ENCODE measurements around the gene RNF2.

The RNF2 gene

DNA sequence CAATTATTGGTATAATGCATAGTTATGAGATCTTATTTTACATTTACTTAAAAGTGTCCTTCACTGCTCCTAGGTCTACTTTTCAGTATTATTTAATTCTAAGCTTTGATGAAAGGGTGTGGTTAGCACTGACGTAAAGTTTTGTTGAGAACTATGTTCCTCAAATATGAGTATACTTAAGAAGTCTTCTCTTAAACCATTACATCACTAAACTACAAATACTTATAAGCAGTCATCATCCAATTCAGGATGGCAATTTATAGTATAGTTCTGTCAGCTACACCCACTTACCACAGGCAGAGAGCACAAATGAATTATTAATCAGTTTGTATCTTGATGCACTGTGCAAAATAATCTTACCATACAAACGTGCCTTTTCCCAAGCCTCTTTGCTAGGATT is 84.3 kb downstream of the RNF2 start:
- H3K27me3 ChIP-seq (ENCODE audit: insufficient read depth, low read depth, severe bottlenecking), result no peaks in the 10 kb centered on the region
- H3K27ac ChIP-seq, result no peak overlapping the region
- no peak for DNase-seq
- no peaks in the 10 kb centered on the region for H3K9me3 ChIP-seq (ENCODE audit: severe bottlenecking)
- no peak overlapping the region for H3K4me3 ChIP-seq (ENCODE audit: low read depth, low read length)
- TF ChIP-seq, protein P1, sequence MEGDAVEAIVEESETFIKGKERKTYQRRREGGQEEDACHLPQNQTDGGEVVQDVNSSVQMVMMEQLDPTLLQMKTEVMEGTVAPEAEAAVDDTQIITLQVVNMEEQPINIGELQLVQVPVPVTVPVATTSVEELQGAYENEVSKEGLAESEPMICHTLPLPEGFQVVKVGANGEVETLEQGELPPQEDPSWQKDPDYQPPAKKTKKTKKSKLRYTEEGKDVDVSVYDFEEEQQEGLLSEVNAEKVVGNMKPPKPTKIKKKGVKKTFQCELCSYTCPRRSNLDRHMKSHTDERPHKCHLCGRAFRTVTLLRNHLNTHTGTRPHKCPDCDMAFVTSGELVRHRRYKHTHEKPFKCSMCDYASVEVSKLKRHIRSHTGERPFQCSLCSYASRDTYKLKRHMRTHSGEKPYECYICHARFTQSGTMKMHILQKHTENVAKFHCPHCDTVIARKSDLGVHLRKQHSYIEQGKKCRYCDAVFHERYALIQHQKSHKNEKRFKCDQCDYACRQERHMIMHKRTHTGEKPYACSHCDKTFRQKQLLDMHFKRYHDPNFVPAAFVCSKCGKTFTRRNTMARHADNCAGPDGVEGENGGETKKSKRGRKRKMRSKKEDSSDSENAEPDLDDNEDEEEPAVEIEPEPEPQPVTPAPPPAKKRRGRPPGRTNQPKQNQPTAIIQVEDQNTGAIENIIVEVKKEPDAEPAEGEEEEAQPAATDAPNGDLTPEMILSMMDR (IDR thresholded peaks at IDR 0.05; ENCODE audit: low read depth, low read length), result no peak
- peaks cover 17% of the 10 kb centered on the region for H3K36me3 ChIP-seq

DNA sequence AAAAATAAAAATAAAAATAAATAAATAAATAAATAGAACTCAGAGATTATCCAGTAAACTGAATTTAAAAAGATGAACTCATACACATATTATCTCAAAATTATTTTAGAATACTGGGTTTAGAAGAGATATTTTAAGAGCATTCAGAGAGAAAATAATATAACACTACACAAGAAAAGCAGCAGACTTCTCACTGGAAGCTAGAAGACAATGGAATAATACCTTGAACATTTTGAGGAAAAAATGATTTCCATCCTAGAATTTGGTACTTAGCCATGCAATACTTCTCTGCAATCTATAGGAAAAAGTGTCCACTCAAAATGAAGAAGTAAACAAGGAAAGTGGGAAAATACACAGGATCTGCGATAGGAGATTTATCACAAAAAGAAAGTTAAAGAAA is 87.2 kb downstream of the RNF2 start:
- H3K36me3 ChIP-seq, result peaks cover 10% of the 10 kb centered on the region; the same call in 1 of the 2 replicates
- TF ChIP-seq, protein P1 (IDR thresholded peaks at IDR 0.05; ENCODE audit: low read depth, low read length), result no peak
- H3K27me3 ChIP-seq (ENCODE audit: insufficient read depth, low read depth, severe bottlenecking), result no peaks in the 10 kb centered on the region
- no peaks in the 10 kb centered on the region for H3K9me3 ChIP-seq (ENCODE audit: severe bottlenecking)
- H3K27ac ChIP-seq, result no peak overlapping the region
- DNase-seq, result no peak
- H3K4me3 ChIP-seq (ENCODE audit: low read depth, low read length), result no peak overlapping the region

DNA sequence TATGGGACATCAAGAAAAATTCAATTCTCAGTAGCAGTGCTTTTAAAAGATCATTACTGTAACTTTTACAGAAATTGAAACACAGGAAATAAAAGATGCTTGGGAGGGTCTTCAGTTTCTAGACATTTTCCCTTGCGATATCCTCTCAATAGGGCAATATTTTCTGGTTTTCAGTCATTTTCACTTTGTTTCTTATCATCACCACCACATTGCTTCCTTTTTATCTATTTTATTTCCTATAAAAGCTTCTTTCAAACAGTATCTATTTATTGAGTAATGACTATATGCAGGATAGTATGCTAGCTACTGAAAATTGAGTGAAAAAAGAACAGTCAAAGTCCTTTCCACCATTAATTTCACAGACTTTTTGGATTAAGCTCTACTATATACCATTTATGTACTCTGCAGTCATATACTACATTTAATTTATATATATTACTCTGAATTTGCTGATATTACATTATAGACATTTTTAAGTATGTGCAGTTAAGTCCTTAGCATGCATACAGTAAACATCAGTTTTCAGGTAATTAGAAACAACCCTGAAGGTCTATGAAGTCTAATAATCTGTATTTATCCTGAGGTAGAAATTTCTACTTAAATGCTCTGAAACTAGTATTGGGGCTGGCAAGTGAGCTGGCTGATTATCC is 92.7 kb downstream of the RNF2 start:
- Histone ChIP-seq H3K27ac (no peak overlapping the region), H3K27me3 (ENCODE audit: insufficient read depth, low read depth, severe bottlenecking) (no peaks in the 10 kb centered on the region), H3K4me3 (ENCODE audit: low read depth, low read length) (no peak overlapping the region), H3K36me3 (peaks cover 5% of the 10 kb centered on the region; the same call in 1 of the 2 replicates), H3K9me3 (ENCODE audit: severe bottlenecking) (no peaks in the 10 kb centered on the region)
- TF ChIP-seq, protein P1 (IDR thresholded peaks at IDR 0.05; ENCODE audit: low read depth, low read length), result no peak
- no peak for DNase-seq

DNA sequence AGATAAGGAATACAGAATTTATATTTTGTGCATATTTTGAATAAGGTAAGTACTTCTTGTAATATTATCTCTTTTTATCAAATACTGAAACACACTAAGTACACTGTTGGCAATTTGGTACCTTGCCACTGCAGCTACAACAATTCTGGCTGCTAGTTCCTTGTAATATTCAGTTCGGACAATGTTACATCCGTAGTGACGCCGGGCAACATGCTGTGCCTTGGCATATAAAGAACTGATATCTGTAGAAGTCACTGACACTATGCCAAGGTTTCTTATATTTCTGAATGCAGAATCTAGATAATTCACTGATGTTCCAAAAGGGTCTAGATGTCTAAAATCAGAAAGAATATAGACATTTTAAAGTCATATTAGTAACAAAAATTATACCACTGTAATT is 93.9 kb downstream of the RNF2 start:
- DNase-seq, result no peak
- H3K27me3 ChIP-seq (ENCODE audit: insufficient read depth, low read depth, severe bottlenecking), result no peaks in the 10 kb centered on the region
- H3K4me3 ChIP-seq (ENCODE audit: low read depth, low read length), result no peak overlapping the region
- H3K36me3 ChIP-seq, result peaks cover 5% of the 10 kb centered on the region; the same call in 1 of the 2 replicates
- no peak overlapping the region for H3K27ac ChIP-seq
- TF ChIP-seq, protein P1 (IDR thresholded peaks at IDR 0.05; ENCODE audit: low read depth, low read length), result no peak
- H3K9me3 ChIP-seq (ENCODE audit: severe bottlenecking), result no peaks in the 10 kb centered on the region

DNA sequence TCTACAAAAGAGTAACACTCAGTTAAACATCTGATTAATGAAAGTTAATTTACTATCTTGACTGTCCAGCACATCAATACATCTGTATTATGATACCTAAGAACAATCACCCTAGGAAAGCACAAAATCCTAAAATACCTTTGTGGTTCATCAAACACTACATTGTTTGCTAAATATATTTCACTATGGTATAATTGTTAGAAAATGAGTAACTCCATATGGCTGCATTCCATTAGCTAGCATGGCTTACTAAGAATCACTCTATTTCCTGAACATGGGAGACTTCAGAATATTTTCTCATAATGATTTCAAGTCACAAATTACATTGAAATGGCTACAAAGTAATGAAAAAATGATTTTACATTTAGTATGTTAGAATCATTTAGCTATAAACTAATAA is 98.9 kb downstream of the RNF2 start:
- Histone ChIP-seq H3K36me3 (peaks cover 3% of the 10 kb centered on the region), H3K27me3 (ENCODE audit: insufficient read depth, low read depth, severe bottlenecking) (no peaks in the 10 kb centered on the region), H3K9me3 (ENCODE audit: severe bottlenecking) (no peaks in the 10 kb centered on the region), H3K4me3 (ENCODE audit: low read depth, low read length) (no peak overlapping the region), H3K27ac (no peak overlapping the region)
- no peak for DNase-seq
- TF ChIP-seq, protein P1 (IDR thresholded peaks at IDR 0.05; ENCODE audit: low read depth, low read length), result no peak

DNA sequence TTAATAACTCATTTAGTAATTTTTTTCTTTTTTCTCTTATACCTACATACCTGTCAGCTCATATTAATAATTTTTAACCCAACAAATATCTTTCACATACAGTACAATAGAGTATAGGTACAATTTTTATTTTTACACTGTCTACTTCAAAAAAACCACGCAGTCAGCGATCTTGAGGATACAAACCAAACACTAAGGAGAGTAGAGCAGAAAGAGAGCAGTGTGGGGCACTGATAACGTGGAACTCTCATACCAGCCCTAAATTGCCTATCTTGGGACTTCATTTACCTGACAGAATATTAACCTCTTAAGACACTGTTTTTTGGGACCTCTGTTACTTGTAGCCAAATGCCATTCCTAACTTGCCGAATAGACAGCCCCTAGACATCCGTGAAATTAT is 105.9 kb downstream of the RNF2 start:
- Histone ChIP-seq H3K36me3 (peaks cover 14% of the 10 kb centered on the region), H3K27ac (no peak overlapping the region), H3K9me3 (ENCODE audit: severe bottlenecking) (no peaks in the 10 kb centered on the region), H3K4me3 (ENCODE audit: low read depth, low read length) (no peak overlapping the region), H3K27me3 (ENCODE audit: insufficient read depth, low read depth, severe bottlenecking) (no peaks in the 10 kb centered on the region)
- no peak for DNase-seq
- TF ChIP-seq, protein P1 (IDR thresholded peaks at IDR 0.05; ENCODE audit: low read depth, low read length), result no peak

All from WERI-Rb-1 (cell line).